Adrenal gland (tissue), 19 donors: ENCODE results near the gene FAM185A. TPM values are rescaled to one million over a fixed set of nuclear protein-coding genes. Genes with fewer than 3 reads are reported as not detected.
"Not testable (repeated sequence)": the region's sequence is repeated elsewhere in the genome, so short reads cannot be mapped to it uniquely, and the experiment has no call there.

ENCODE experiments used
- DNase-seq, 7 donors: peaks; one replicate each; pipeline ENCODE4 v3.0.0-alpha.2; 2019 to 2020
- H3K27ac ChIP-seq, 5 donors: fragments of 200-600 bp; sonication (generic) in 4 of 5; 1 replicate in 3 of 5; 2 replicates in 2 of 5; pipeline versions ENCODE4 v1.5.1 to v1.8.0; 2016 to 2020; ENCODE audit warnings: mild to moderate bottlenecking in 1 of 5
- H3K27me3 ChIP-seq: fragments of 200-600 bp; 2 replicates; pipeline ENCODE4 v1.8.0; 2021
- H3K36me3 ChIP-seq, 2 donors: fragments of 200-600 bp; replicated peaks in 1 of 2; 1 replicate in 1 of 2; 2 replicates in 1 of 2; pipeline versions ENCODE4 v1.5.1 to v1.8.0; 2018 to 2022
- H3K4me1 ChIP-seq, 2 donors: fragments of 200-600 bp; replicated peaks in 1 of 2; 1 replicate in 1 of 2; 2 replicates in 1 of 2; pipeline versions ENCODE4 v1.5.1 to v1.8.0; 2018 to 2021
- H3K4me3 ChIP-seq, 4 donors: fragments of 200-600 bp; sonication (generic) in 3 of 4; one replicate each; pipeline ENCODE4 v1.5.1; 2016 to 2018
- H3K9me3 ChIP-seq, 3 donors: fragments of 200-600 bp; sonication (generic) in 1 of 3; replicated peaks in 1 of 3; 1 replicate in 2 of 3; 2 replicates in 1 of 3; pipeline versions ENCODE4 v1.5.1 to v1.8.0; 2016 to 2021
- POLR2A ChIP-seq, 2 donors: fragments of 450-650 bp; IDR thresholded peaks; one replicate each; pipeline ENCODE4 v1.6.1; 2017; ENCODE audit warnings: antibody characterized with exemption in 2 of 2, mild to moderate bottlenecking in 2 of 2, moderate library complexity in 1 of 2
- WGBS, 4 donors: extraction: QIAGEN DNeasy Blood & Tissue Kit in 2 of 4; methylation state at CpG; one replicate each; pipeline versions ENCODE4 v1.1.5 to v1.1.7; 2013 to 2017; 5-methylcytosine and 5-hydroxymethylcytosine counted together
- intact Hi-C, 2 donors: fragments of 100-400 bp; cut with DNase I; formaldehyde crosslinking; loops; one replicate each; pipeline versions ENCODE4 v1.14.1 to v1.15.0; 2022 to 2023
- long read RNA-seq, 10 donors: library from polyadenylated mRNA in 3 of 10; unstranded in 2 of 10; stranded (forward) in 1 of 10; transcript quantifications; one replicate each; pipeline ENCODE4 v2.0.0 and lab custom pipeline, GENCODE V29; 2021 to 2026
- polyA plus RNA-seq, 3 donors: library from polyadenylated mRNA; stranded (reverse); fragments of 200-250 nt in 2 of 3; fragments of 350-450 nt in 1 of 3; fragmentation: Illumina TruSeq in 1 of 3; extraction: RNeasy Lipid Tissue Mini Kit (QIAGEN cat#74804) in 1 of 3; gene quantifications; one replicate each; pipeline ENCODE4 v1.2.3, GENCODE V29; 2013 to 2014
- total RNA-seq, 9 donors: library from RNA; depleted of rRNA in 4 of 9; stranded (reverse); fragments of >200 nt in 4 of 9; fragments of 120-200 nt in 1 of 9; fragmentation: NEBNext Ultra II Directional in 1 of 9; extraction: Animal tissue kit (Norgen Biotek cat#: 25700) in 1 of 9; gene quantifications; one replicate each; pipeline versions ENCODE4 v1.1.0 to v1.2.4, GENCODE V29; 2013 to 2023
- donor health status: healthy with polysubstance abuse.
- donor health status: Bipolar disorder and iron deficiency.
- donor health status: DM: yes; HTN: yes; CAD: no.
- donor health status: DM: no; HTN: no; CAD: no.
- donor health status: DM: no; HTN: no; CAD: no.
- donor health status: DM: yes; HTN: yes; CAD: no.

Gene FAM185A
- total RNA-seq (10 to 100 TPM in 7 of 9 donors, 1 to 10 TPM in 2; 6.1 to 25.6 (median 11.2) TPM), polyA plus RNA-seq (1 to 10 TPM; 5.9 to 8.5 (median 6.0) TPM)
- long read RNA-seq, donor 1, result 0 reads
- long read RNA-seq, donor 2, result 0 reads
- long read RNA-seq, donor 3, result 0 reads
- long read RNA-seq, donor 4, transcript FAM185A-202 (8 exons, 1,179 nt), result major isoform, 5 of 11 reads
- long read RNA-seq, donor 4, partial matches to known transcripts, result 1 of 11 reads
- long read RNA-seq, donor 4, other reads (novel, unspliced or antisense), result 4 of 11 reads
- long read RNA-seq, donor 5, transcript FAM185A-202 (8 exons, 1,179 nt), result major isoform, 8 of 20 reads
- long read RNA-seq, donor 5, partial matches to known transcripts, result 1 of 20 reads
- long read RNA-seq, donor 5, other reads (novel, unspliced or antisense), result 9 of 20 reads
- long read RNA-seq, donor 6, partial matches to known transcripts, result 3 of 9 reads
- long read RNA-seq, donor 6, other reads (novel, unspliced or antisense), result 3 of 9 reads
- long read RNA-seq, donor 7, result 0 reads
- long read RNA-seq, donor 8, partial matches to known transcripts, result 0 of 1 reads
- long read RNA-seq, donor 8, other reads (novel, unspliced or antisense), result 0 of 1 reads
- long read RNA-seq, donor 9, result 0 reads
- long read RNA-seq, donor 10, result 0 reads

- intact Hi-C loops, H3K9me3 ChIP-seq, H3K36me3 ChIP-seq, H3K27me3 ChIP-seq: not testable (repeated sequence)
- Histone ChIP-seq H3K4me3 (peak within 1 kb of the TSS in 3 of 4 donors; percentile 35 to 72 (median 36)), H3K4me1 (peaks cover 0 to 11% of the 10 kb centered on the region in 2 donors), H3K27ac (peak within 1 kb of the TSS in 3 of 5 donors; percentile 37 to 80 (median 59))
- WGBS, 4 donors, result 0 to 1% (median 0%) methylated on average over 19 to 44 of the region's 47 CpGs
- peak; percentile 97 to 100 (median 99) for DNase-seq
- TF ChIP-seq POLR2A (IDR thresholded peaks at IDR 0.05), result peak in 1 of 2 donors; percentile 59
Measured at GRCh38 chr7:102748605-102749444, at the start of gene FAM185A. FAM185A (plus strand) TSS chr7:102748999; CDS start chr7:102749208, 209 bp downstream.

- intact Hi-C loops, H3K27ac ChIP-seq, H3K4me3 ChIP-seq, H3K4me1 ChIP-seq, H3K9me3 ChIP-seq, DNase-seq, H3K36me3 ChIP-seq, H3K27me3 ChIP-seq: not testable (repeated sequence)
- WGBS, 4 donors, result 38 to 51% (median 44%) methylated on average over 5 of the region's 5 CpGs
Measured at GRCh38 chr7:102713011-102713690, 35.6 kb upstream of the FAM185A start.

GRCh38 chr7:102713691-102714080 is 35.1 kb upstream of the FAM185A start:
- H3K36me3 ChIP-seq, H3K4me1 ChIP-seq, intact Hi-C loops, DNase-seq, H3K27ac ChIP-seq, H3K9me3 ChIP-seq, H3K27me3 ChIP-seq, H3K4me3 ChIP-seq: not testable (repeated sequence)
- no CpG with 5 or more reads among the region's 1 CpG for whole genome bisulfite sequencing, 4 donors

DNA sequence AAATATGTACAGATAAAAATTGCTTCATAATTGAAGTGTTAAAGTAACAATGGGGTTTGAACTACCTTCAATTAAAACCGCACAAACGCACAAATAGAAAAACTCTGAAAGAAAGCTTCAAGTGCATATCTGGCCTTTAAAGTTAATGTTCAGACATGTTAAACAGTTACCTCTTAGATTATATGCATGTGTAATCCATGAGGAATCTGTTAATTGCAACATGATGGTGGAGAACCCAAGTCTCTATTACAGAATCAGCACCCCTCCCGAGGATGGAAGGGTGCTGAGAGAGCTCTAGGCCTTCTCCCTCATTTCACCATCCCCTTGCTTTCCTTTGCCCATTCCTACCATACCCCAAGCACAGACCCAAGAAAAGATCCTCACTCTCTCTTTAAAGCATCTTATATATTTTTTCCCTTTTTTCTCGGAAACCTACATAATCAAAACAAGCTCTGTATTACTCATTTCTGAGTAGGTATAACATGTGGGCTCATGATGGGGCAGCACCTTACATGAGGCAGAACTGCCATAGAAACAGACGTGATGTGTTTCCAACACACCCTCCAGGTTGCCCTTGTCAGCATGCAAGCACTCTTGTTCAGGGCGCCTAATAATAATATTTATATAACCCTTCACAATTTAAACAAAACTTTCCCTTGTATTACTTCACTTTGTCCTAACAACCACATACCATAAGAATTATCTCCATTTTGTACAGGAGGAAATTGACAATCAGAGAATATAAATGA is 33.9 kb upstream of the FAM185A start:
- H3K27me3 ChIP-seq, DNase-seq, H3K4me3 ChIP-seq, H3K9me3 ChIP-seq, H3K36me3 ChIP-seq, H3K27ac ChIP-seq, intact Hi-C loops, H3K4me1 ChIP-seq: not testable (repeated sequence)
- WGBS, 4 donors, result 73 to 86% (median 79%) methylated on average over 4 to 6 of the region's 6 CpGs

DNA sequence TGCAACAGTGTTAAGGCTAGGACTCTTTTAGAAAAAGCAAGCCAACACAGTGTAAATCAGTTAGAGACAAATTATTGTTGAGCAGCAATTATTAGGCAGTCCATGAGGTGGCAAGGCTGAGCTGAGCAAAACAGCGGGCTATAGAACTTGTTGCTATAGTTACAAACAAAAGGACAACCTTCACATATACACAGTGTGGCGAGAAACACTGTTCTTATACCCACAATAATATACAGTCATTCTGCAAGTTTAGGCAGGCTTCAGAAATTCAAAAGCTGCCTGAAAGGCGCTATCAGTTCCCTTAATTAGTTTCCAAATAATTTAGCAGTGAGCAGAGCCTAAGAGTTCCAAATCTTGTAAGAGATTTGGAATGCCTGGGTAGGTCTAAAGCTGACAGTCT is 33.1 kb upstream of the FAM185A start:
- H3K27me3 ChIP-seq, H3K4me1 ChIP-seq, H3K36me3 ChIP-seq, H3K9me3 ChIP-seq, DNase-seq, H3K27ac ChIP-seq, intact Hi-C loops, H3K4me3 ChIP-seq: not testable (repeated sequence)
- 59 to 80% (median 68%) methylated on average over 1 to 3 of the region's 3 CpGs for WGBS, 4 donors

DNA sequence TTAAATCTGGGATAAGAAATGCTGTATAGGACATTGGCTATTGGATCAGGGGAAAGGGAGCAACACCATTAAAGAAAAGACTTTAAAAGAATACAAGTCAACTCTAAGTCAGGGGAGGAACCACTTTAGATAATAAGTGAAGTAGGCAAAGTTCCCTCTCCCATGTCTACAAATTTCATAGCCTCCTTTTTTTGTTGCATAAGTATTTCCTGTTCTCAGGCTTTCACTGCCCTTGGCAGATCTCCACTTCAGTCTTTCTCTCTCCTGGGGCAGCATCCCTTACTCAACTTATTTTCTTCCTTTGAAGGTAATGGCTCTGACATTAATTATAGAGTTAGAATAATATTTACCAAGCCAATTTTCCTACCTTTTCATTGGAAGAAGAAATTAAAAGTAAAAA is 30.3 kb upstream of the FAM185A start:
- intact Hi-C loops, H3K9me3 ChIP-seq, H3K27ac ChIP-seq, H3K4me3 ChIP-seq, H3K36me3 ChIP-seq, DNase-seq, H3K27me3 ChIP-seq, H3K4me1 ChIP-seq: not testable (repeated sequence)

GRCh38 chr7:102726170-102726569 is 22.6 kb upstream of the FAM185A start:
- WGBS, 4 donors, result 88 to 95% (median 90%) methylated on average over 5 of the region's 5 CpGs
- H3K9me3 ChIP-seq, H3K4me3 ChIP-seq, H3K4me1 ChIP-seq, H3K27me3 ChIP-seq, intact Hi-C loops, H3K27ac ChIP-seq, H3K36me3 ChIP-seq, DNase-seq: not testable (repeated sequence)

GRCh38 chr7:102729670-102730069 is 19.1 kb upstream of the FAM185A start:
- H3K27ac ChIP-seq, H3K9me3 ChIP-seq, intact Hi-C loops, H3K4me3 ChIP-seq, H3K4me1 ChIP-seq, H3K36me3 ChIP-seq, DNase-seq, H3K27me3 ChIP-seq: not testable (repeated sequence)
- WGBS, 4 donors, result 70 to 82% (median 73%) methylated on average over 2 of the region's 2 CpGs

DNA sequence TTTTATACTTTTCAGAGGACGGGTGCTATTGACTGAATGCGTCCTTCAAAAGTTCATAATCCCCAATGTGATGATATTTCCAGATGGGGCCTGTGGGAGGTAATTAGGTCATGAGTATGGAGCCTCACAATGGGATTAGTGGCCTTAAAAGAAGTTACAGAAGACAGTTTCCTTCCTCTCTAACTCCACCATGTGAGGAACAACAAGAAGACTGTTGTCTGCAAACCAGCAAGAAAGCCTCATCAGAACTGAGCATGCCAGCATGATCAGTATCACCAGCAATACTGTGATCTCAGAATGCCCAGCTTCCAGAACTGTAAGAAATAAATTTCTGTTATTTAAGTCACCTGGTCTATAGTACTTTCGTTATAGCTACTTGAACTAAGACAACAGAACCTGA is 18.4 kb upstream of the FAM185A start:
- intact Hi-C loops, DNase-seq, H3K27me3 ChIP-seq, H3K9me3 ChIP-seq, H3K27ac ChIP-seq, H3K36me3 ChIP-seq, H3K4me1 ChIP-seq, H3K4me3 ChIP-seq: not testable (repeated sequence)
- WGBS, 4 donors, result 64 to 100% (median 92%) methylated on average over 1 to 3 of the region's 3 CpGs
